Activated B cell treated with CpG ODN at 0.5 μM for 24 hours (primary cell): ENCODE results near the gene SETD1B. TPM values are rescaled to one million over a fixed set of nuclear protein-coding genes. Genes with fewer than 3 reads are reported as not detected.

Experiments used
- ATAC-seq: fragments of 200-7000 bp; cut with Tn5 transposase; one replicate; pipeline ENCODE4 v1.10.0; 2021; ENCODE audit warnings: low read depth, mild to moderate bottlenecking, moderate library complexity
- CTCF ChIA-PET: fragments of 350-600 bp; sonication (Branson Sonifier 250); formaldehyde crosslinking; loops from one replicate; lab custom pipeline; 2021; ENCODE audit warnings: antibody characterized with exemption; lab: Charles Lee
- POLR2A ChIA-PET: fragments of 350-600 bp; sonication (Branson Sonifier 250); formaldehyde crosslinking; loops from one replicate; lab custom pipeline; 2021; ENCODE audit warnings: antibody characterized with exemption; lab: Charles Lee
- DNase-seq: peaks from one replicate; pipeline ENCODE4 v3.0.0; 2022
- H3K27ac Mint-ChIP-seq: one replicate; pipeline ENCODE4 v1.8.0; 2020; ENCODE audit warnings: mixed read lengths
- H3K27me3 Mint-ChIP-seq: one replicate; pipeline ENCODE4 v1.8.0; 2021; ENCODE audit warnings: mixed read lengths
- H3K36me3 Mint-ChIP-seq: one replicate; pipeline ENCODE4 v1.8.0; 2021; ENCODE audit warnings: low read depth, mixed read lengths
- H3K4me1 Mint-ChIP-seq: one replicate; pipeline ENCODE4 v1.8.0; 2021; ENCODE audit warnings: mixed read lengths
- H3K4me3 Mint-ChIP-seq: one replicate; pipeline ENCODE4 v1.8.0; 2020; ENCODE audit warnings: mild to moderate bottlenecking, mixed read lengths
- H3K9me3 Mint-ChIP-seq: one replicate; pipeline ENCODE4 v1.8.0; 2020; ENCODE audit warnings: mixed read lengths
- intact Hi-C: fragments of 100-400 bp; cut with micrococcal nuclease; formaldehyde crosslinking; loops from one replicate; pipeline ENCODE4 v1.15.1; 2024
- total RNA-seq: library from RNA; stranded (reverse); gene quantifications from 2 replicates; pipeline ENCODE4 v1.2.3, GENCODE V29; 2022
- TF ChIP-seq, protein P1 (sequence below): fragments of 200-600 bp; IDR thresholded peaks from one replicate; pipeline ENCODE4 v1.8.0; 2022; ENCODE audit warnings: antibody characterized with exemption, mild to moderate bottlenecking

The SETD1B gene
- total RNA-seq, 1 donor from 2014 or later: 40.3 TPM

DNA sequence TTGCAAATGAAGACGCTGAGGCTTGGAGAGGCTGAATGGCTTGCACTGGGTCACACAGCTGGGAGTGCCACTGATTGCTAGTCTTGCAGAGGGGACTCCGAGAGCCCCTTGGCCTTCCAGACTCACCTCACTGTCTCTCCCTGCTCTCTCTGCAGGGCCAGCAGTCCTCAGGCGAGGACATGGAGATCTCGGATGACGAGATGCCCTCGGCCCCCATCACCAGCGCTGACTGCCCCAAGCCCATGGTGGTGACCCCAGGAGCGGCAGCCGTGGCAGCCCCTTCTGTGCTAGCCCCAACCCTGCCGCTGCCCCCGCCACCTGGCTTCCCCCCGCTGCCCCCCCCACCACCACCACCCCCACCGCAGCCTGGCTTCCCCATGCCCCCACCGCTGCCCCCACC lies 10.1 kb downstream of the SETD1B start:
- Mint-ChIP-seq H3K36me3 (peaks cover 74% of the 10 kb centered on the region), H3K9me3 (no peaks in the 10 kb centered on the region), H3K4me1 (peaks cover 33% of the 10 kb centered on the region), H3K27me3 (no peaks in the 10 kb centered on the region), H3K27ac (no peak overlapping the region), H3K4me3 (no peak overlapping the region)
- ChIA-PET CTCF (interaction anchor here (14.3 kb wide), 1 partner anchor 19 kb away, joined by 635 read pairs; the partner anchor contains the start of gene RHOF), POLR2A (interaction anchor here (29.6 kb wide), 1 partner anchor 26 kb away, joined by 1155 read pairs; the partner anchor contains the start of genes RHOF and SETD1B)
- ATAC-seq (no peak), DNase-seq (no peak)
- intact Hi-C loops: no loop called here
- TF ChIP-seq, protein P1, sequence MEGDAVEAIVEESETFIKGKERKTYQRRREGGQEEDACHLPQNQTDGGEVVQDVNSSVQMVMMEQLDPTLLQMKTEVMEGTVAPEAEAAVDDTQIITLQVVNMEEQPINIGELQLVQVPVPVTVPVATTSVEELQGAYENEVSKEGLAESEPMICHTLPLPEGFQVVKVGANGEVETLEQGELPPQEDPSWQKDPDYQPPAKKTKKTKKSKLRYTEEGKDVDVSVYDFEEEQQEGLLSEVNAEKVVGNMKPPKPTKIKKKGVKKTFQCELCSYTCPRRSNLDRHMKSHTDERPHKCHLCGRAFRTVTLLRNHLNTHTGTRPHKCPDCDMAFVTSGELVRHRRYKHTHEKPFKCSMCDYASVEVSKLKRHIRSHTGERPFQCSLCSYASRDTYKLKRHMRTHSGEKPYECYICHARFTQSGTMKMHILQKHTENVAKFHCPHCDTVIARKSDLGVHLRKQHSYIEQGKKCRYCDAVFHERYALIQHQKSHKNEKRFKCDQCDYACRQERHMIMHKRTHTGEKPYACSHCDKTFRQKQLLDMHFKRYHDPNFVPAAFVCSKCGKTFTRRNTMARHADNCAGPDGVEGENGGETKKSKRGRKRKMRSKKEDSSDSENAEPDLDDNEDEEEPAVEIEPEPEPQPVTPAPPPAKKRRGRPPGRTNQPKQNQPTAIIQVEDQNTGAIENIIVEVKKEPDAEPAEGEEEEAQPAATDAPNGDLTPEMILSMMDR: no peak

DNA sequence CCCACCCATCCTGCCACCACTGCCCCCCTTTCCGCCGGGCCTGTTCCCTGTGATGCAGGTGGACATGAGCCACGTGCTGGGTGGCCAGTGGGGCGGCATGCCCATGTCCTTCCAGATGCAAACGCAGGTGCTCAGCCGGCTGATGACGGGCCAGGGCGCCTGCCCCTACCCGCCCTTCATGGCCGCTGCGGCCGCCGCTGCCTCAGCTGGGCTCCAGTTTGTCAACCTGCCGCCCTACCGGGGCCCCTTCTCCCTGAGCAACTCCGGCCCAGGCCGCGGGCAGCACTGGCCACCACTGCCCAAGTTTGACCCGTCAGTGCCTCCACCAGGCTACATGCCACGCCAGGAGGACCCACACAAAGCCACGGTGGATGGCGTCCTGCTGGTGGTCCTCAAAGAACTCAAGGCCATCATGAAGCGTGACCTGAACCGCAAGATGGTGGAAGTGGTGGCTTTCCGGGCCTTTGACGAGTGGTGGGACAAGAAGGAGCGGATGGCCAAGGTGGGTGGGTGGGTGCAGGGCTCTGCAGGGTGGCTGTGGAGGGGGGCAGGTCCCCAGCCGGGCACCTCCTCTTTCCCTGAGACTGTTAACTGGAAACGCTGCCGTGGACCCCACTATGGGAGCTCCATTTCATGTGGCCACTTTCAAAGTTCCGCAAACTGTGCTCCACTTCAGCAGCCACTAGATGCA lies 10.8 kb downstream of the SETD1B start:
- DNase-seq (no peak), ATAC-seq (no peak)
- no peak overlapping the region for H3K27ac Mint-ChIP-seq
- ChIA-PET CTCF (interaction anchor here (3.1 to 14.3 kb wide), 2 partner anchors 20 kb away, joined by 23 to 635 read pairs; partner anchors contain the start of gene RHOF), POLR2A (interaction anchor here (0.9 to 29.6 kb wide), 2 partner anchors 10 to 27 kb away, joined by 4 to 1155 read pairs; partner anchors contain the start of genes RHOF and SETD1B)
- TF ChIP-seq, protein P1: no peak
- H3K4me3 Mint-ChIP-seq: no peak overlapping the region
- peaks cover 31% of the 10 kb centered on the region for H3K4me1 Mint-ChIP-seq
- peaks cover 74% of the 10 kb centered on the region for H3K36me3 Mint-ChIP-seq
- intact Hi-C loops: no loop called here
- no peaks in the 10 kb centered on the region for H3K27me3 Mint-ChIP-seq
- H3K9me3 Mint-ChIP-seq: no peaks in the 10 kb centered on the region

DNA sequence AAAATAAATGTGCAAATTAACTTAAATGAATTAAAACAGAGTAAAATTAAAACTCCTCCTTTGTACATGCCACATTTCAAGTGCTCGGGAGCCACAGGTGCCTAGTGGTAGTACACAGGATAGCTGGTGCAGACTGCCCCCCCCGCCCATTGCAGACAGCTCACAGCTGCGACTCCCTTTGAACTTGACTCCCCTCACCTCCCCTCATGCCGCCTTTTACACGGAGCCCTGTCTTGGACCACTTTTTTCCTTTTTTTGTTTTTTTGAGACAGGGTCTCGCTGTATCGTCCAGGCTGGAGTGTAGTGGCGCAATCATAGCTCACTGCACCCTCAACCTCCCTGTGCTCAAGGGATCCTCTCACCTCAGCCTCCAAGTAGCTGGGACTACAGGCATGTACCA lies 11.5 kb downstream of the SETD1B start:
- DNase-seq (no peak), ATAC-seq (no peak)
- CTCF ChIA-PET: interaction anchor here (3.1 kb wide), 1 partner anchor 21 kb away, joined by 23 read pairs; the partner anchor contains the start of gene RHOF
- no peaks in the 10 kb centered on the region for H3K27me3 Mint-ChIP-seq
- H3K4me3 Mint-ChIP-seq: no peak overlapping the region
- no peak overlapping the region for H3K27ac Mint-ChIP-seq
- TF ChIP-seq, protein P1: no peak
- peaks cover 31% of the 10 kb centered on the region for H3K4me1 Mint-ChIP-seq
- no peaks in the 10 kb centered on the region for H3K9me3 Mint-ChIP-seq
- H3K36me3 Mint-ChIP-seq: peaks cover 74% of the 10 kb centered on the region
- POLR2A ChIA-PET: interaction anchor here (0.6 to 29.6 kb wide), 3 partner anchors 9 to 53 kb away, joined by 3 to 1155 read pairs (median 4); partner anchors contain the start of genes RHOF and SETD1B
- intact Hi-C loops: no loop called here

DNA sequence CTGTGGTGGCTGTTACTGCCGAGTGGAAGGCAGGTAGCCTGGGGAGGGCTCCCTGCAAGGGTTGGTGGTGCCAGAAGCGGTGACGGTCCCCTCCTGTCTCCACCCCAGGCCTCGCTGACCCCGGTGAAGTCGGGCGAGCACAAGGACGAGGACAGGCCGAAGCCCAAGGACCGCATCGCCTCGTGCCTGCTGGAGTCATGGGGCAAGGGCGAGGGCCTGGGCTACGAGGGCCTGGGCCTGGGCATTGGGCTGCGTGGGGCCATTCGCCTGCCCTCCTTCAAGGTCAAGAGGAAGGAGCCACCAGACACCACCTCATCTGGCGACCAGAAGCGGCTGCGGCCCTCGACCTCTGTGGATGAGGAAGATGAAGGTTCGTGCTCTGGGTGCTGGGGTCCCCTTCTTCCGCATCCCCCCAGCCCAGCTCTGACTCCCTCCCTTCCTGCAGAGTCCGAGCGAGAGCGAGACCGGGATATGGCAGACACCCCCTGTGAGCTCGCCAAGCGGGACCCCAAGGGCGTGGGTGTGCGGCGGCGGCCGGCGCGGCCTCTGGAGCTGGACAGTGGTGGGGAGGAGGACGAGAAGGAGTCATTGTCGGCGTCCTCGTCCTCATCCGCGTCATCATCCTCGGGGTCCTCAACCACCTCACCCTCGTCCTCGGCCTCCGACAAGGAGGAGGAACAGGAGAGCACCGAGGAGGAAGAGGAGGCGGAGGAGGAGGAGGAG lies 13.3 kb downstream of the SETD1B start:
- Mint-ChIP-seq H3K4me3 (no peak overlapping the region), H3K27me3 (no peaks in the 10 kb centered on the region), H3K27ac (no peak overlapping the region), H3K9me3 (no peaks in the 10 kb centered on the region), H3K4me1 (peaks cover 18% of the 10 kb centered on the region), H3K36me3 (peaks cover 77% of the 10 kb centered on the region)
- intact Hi-C loops: no loop called here
- ATAC-seq: no peak
- POLR2A ChIA-PET: interaction anchor here (29.6 kb wide), 1 partner anchor 29 kb away, joined by 1155 read pairs; the partner anchor contains the start of genes RHOF and SETD1B
- DNase-seq: no peak
- CTCF ChIA-PET: interaction anchor here (3.1 kb wide), 1 partner anchor 22 kb away, joined by 23 read pairs; the partner anchor contains the start of gene RHOF
- TF ChIP-seq, protein P1: no peak
